H1 (cell line): ENCODE data around the gene NHLRC2. TPM values are rescaled to one million over a fixed set of nuclear protein-coding genes. Genes with fewer than 3 reads are reported as not detected.

Source experiments
- GABPA ChIP-seq: IDR thresholded peaks from 2 replicates; pipeline ENCODE4 v1.6.1; 2011; ENCODE audit warnings: mild to moderate bottlenecking, low read length, moderate library complexity, borderline replicate concordance; ENCODE audit not compliant: insufficient read depth
- polyA plus RNA-seq, 7 experiments: library from polyadenylated mRNA; depleted of rRNA in 3 of 7; stranded (reverse) in 5 of 7; unstranded in 2 of 7; fragments of >200 nt in 5 of 7; fragments of 200-250 nt in 2 of 7; gene quantifications; 1 replicate in 5 of 7; 2 replicates in 1 of 7; 4 replicates in 1 of 7; pipeline versions ENCODE4 v1.2.1 to v1.2.3, GENCODE V29; 2011 to 2013; ENCODE audit warnings: missing spikeins in 2 of 7, mixed read lengths in 2 of 7
- total RNA-seq: library from RNA; stranded (reverse); fragmentation: NEBNext Ultra II Directional; extraction: Animal tissue kit (Norgen Biotek cat#: 25700); gene quantifications from 2 replicates; pipeline ENCODE4 v1.2.1, GENCODE V29; 2021

The NHLRC2 gene
- total and polyA plus RNA-seq, 2 of the 8 experiments (the other 6 are each of a cell fraction or from before 2014, with no cell fraction given): 4.9 to 25.6 TPM

GRCh38 chr10:113965077-113965476 lies 110.6 kb downstream of the NHLRC2 start (continued):
- TF ChIP-seq GABPA: no peak
